Activated naive CD8-positive, alpha-beta T cell (primary cell): ENCODE measurements around the gene DOCK7.
"Not testable (repeated sequence)": the region's sequence is repeated elsewhere in the genome, so short reads cannot be mapped to it uniquely, and the experiment has no call there.

ENCODE experiments used
- H3K27ac Mint-ChIP-seq: one replicate; pipeline ENCODE4 v1.8.0; 2021; ENCODE audit warnings: mixed read lengths
- H3K27me3 Mint-ChIP-seq: one replicate; pipeline ENCODE4 v1.8.0; 2021; ENCODE audit warnings: mixed read lengths
- H3K36me3 Mint-ChIP-seq: one replicate; pipeline ENCODE4 v1.8.0; 2021; ENCODE audit warnings: mixed read lengths
- H3K4me1 Mint-ChIP-seq: one replicate; pipeline ENCODE4 v1.8.0; 2021; ENCODE audit warnings: low read depth, mixed read lengths
- H3K4me3 Mint-ChIP-seq: one replicate; pipeline ENCODE4 v1.8.0; 2021; ENCODE audit warnings: mild to moderate bottlenecking, mixed read lengths
- H3K9me3 Mint-ChIP-seq: one replicate; pipeline ENCODE4 v1.8.0; 2021; ENCODE audit warnings: low read depth, mixed read lengths

The DOCK7 gene

GRCh38 chr1:62599044-62599443, 89.1 kb downstream of the DOCK7 start:
- Mint-ChIP-seq H3K4me3 (no peak overlapping the region), H3K4me1 (no peaks in the 10 kb centered on the region), H3K36me3 (no peaks in the 10 kb centered on the region), H3K27me3 (no peaks in the 10 kb centered on the region), H3K9me3 (no peaks in the 10 kb centered on the region), H3K27ac (no peak overlapping the region)

DNA sequence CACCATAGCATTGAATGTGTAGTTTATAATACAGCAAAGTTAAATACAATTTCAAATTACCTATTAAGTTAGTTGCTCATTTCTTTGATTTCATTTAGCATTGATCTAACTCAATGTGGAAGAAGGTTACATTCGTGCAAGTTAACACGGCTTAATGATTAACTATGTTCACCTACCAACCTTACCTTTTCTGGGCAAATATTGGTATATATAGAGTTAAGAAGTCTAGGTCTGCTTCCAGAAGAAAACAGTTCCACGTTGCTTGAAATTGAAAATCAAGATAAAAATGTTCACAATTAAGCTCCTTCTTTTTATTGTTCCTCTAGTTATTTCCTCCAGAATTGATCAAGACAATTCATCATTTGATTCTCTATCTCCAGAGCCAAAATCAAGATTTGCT, 90.9 kb downstream of the DOCK7 start, which contains the start of gene ANGPTL3:
TSS of gene ANGPTL3 (plus strand) at position 240 of the 400 bp plus-strand sequence. CDS start at position 287, 47 bp downstream.
- Mint-ChIP-seq H3K9me3 (no peaks in the 10 kb centered on the region), H3K27ac (no peak within 1 kb of the TSS), H3K27me3 (no peaks in the 10 kb centered on the region), H3K36me3 (no peaks in the 10 kb centered on the region), H3K4me3 (no peak within 1 kb of the TSS), H3K4me1 (no peaks in the 10 kb centered on the region)

- Mint-ChIP-seq H3K27ac (no peak overlapping the region), H3K27me3 (no peaks in the 10 kb centered on the region), H3K36me3 (peaks cover 3% of the 10 kb centered on the region), H3K4me1 (no peaks in the 10 kb centered on the region), H3K9me3 (no peaks in the 10 kb centered on the region), H3K4me3 (no peak overlapping the region)
These were observed 92.5 kb downstream of the DOCK7 start for GRCh38 chr1:62595647-62596046.

GRCh38 chr1:62593825-62594394, 94.3 kb downstream of the DOCK7 start:
- Mint-ChIP-seq H3K27ac (no peak overlapping the region), H3K27me3 (no peaks in the 10 kb centered on the region), H3K36me3 (peaks cover 8% of the 10 kb centered on the region), H3K9me3 (no peaks in the 10 kb centered on the region), H3K4me3 (no peak overlapping the region), H3K4me1 (no peaks in the 10 kb centered on the region)

DNA sequence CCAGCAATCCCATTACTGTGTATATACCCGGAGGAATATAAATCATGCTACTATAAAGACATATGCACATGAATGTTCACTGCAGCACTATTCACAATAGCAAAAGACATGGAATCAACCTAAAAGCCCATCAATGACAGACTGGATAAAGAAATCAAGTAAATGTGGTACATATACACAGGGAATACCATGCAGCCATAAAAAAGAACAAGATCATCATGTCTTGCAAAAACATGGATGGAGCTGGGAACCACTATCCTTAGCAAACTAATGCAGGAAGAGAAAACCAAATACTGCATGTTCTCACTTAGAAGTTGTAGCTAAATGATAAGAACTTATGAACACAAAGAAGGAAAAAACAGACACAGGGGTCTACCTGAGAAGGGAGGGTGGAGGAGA, 97.2 kb downstream of the DOCK7 start:
- no peaks in the 10 kb centered on the region for H3K4me1 Mint-ChIP-seq
- peaks cover 10% of the 10 kb centered on the region for H3K36me3 Mint-ChIP-seq
- no peaks in the 10 kb centered on the region for H3K9me3 Mint-ChIP-seq
- H3K27ac Mint-ChIP-seq = no peak overlapping the region
- no peak overlapping the region for H3K4me3 Mint-ChIP-seq
- H3K27me3 Mint-ChIP-seq = no peaks in the 10 kb centered on the region

DNA sequence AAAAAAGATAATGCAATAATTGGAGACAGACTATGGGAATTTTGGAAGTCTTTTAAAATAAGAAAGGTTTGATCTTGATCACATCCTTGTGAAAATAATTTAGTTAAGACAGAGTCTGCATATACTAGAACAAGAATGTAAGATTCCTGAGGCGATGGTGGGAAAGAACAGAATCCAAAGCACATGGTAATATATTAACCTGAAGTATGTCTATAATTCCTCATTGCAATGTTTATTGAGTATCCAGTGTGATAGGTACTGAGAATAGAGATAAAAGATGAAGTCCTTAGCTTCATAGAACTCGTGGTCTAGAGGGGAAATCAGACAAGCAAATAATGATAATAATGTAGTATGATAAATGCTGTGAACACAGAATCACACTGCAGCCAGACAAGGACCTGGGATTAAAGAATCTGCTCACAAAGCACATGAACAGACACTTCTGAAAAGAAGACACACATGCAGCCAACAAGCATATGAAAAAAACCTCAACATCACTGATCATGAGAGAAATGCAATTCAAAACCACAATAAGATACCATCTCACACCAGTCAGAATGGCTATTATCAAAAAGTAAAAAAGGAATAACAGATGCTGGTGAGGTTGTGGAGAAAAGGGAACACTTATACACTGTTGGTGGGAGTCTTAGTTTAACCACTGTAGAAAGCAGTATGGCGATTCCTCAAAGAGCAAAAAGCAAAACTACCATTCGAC, 97.8 kb downstream of the DOCK7 start:
- no peak overlapping the region for H3K4me3 Mint-ChIP-seq
- peaks cover 14% of the 10 kb centered on the region for H3K36me3 Mint-ChIP-seq
- no peaks in the 10 kb centered on the region for H3K9me3 Mint-ChIP-seq
- H3K27ac Mint-ChIP-seq = no peak overlapping the region
- no peaks in the 10 kb centered on the region for H3K4me1 Mint-ChIP-seq
- H3K27me3 Mint-ChIP-seq = no peaks in the 10 kb centered on the region

- Mint-ChIP-seq H3K27me3 (no peaks in the 10 kb centered on the region), H3K9me3 (no peaks in the 10 kb centered on the region), H3K36me3 (peaks cover 19% of the 10 kb centered on the region), H3K4me1 (no peaks in the 10 kb centered on the region), H3K27ac (no peak overlapping the region), H3K4me3 (no peak overlapping the region)
These were observed 98.9 kb downstream of the DOCK7 start for GRCh38 chr1:62589321-62589720.

GRCh38 chr1:62588000-62588399, 100.2 kb downstream of the DOCK7 start:
- Mint-ChIP-seq H3K4me1 (no peaks in the 10 kb centered on the region), H3K4me3 (no peak overlapping the region), H3K27me3 (no peaks in the 10 kb centered on the region), H3K27ac (no peak overlapping the region), H3K9me3 (no peaks in the 10 kb centered on the region), H3K36me3 (peaks cover 19% of the 10 kb centered on the region)

GRCh38 chr1:62585469-62586155, 102.6 kb downstream of the DOCK7 start:
- no peaks in the 10 kb centered on the region for H3K27me3 Mint-ChIP-seq
- no peaks in the 10 kb centered on the region for H3K9me3 Mint-ChIP-seq
- H3K4me3 Mint-ChIP-seq = no peak overlapping the region
- peaks cover 20% of the 10 kb centered on the region for H3K36me3 Mint-ChIP-seq
- no peaks in the 10 kb centered on the region for H3K4me1 Mint-ChIP-seq
- no peak overlapping the region for H3K27ac Mint-ChIP-seq

- Mint-ChIP-seq H3K4me1 (no peaks in the 10 kb centered on the region), H3K4me3 (no peak overlapping the region), H3K36me3 (peaks cover 14% of the 10 kb centered on the region), H3K27ac (no peak overlapping the region), H3K9me3 (no peaks in the 10 kb centered on the region), H3K27me3 (no peaks in the 10 kb centered on the region)
These were observed 114.5 kb downstream of the DOCK7 start for GRCh38 chr1:62573675-62574074.

- Mint-ChIP-seq H3K4me3 (no peak overlapping the region), H3K4me1 (no peaks in the 10 kb centered on the region), H3K27me3 (no peaks in the 10 kb centered on the region), H3K9me3 (no peaks in the 10 kb centered on the region), H3K36me3 (peaks cover 17% of the 10 kb centered on the region), H3K27ac (no peak overlapping the region)
These were observed 115.7 kb downstream of the DOCK7 start for GRCh38 chr1:62572476-62572875.

DNA sequence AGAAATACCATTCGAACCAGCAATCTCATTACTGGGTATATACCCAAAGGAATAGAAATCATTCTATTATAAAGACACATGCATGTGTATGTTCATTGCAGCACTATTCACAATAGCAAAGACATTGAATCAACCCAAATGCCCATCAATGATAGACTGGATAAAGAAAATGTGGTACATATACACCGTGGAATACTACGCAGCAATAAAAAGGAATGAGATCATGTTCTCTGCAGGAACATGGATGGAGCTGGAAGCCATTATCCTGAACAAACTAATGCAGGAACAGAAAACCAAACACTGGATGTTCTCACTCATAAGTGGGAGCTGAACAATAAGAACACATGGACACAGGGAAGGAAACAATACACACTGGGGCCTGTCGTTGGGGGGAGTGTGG, 116.7 kb downstream of the DOCK7 start:
- H3K36me3 Mint-ChIP-seq = peaks cover 17% of the 10 kb centered on the region
- H3K4me1 Mint-ChIP-seq, H3K9me3 Mint-ChIP-seq, H3K27ac Mint-ChIP-seq, H3K4me3 Mint-ChIP-seq, H3K27me3 Mint-ChIP-seq: not testable (repeated sequence)

DNA sequence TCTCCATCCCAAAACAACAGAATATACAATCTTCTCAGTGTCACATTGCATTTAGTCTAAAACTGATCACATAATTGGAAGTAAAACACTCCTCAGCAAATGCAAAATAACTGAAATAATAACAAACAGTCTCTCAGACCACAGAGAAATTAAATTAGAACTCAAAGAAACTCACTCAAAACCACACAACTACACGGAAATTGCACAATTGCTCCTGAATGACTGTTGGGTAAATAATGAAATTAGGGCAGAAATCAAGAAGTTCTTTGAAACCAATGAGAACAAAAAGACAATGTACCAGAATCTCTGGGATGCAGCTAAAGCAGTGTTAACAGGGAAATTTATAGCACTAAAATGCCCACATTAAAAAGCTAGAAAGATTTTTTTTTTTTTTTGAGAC, 120.3 kb downstream of the DOCK7 start:
- not testable (repeated sequence) for H3K27me3 Mint-ChIP-seq, H3K27ac Mint-ChIP-seq, H3K9me3 Mint-ChIP-seq, H3K4me3 Mint-ChIP-seq, H3K4me1 Mint-ChIP-seq
- H3K36me3 Mint-ChIP-seq = peaks cover 21% of the 10 kb centered on the region

DNA sequence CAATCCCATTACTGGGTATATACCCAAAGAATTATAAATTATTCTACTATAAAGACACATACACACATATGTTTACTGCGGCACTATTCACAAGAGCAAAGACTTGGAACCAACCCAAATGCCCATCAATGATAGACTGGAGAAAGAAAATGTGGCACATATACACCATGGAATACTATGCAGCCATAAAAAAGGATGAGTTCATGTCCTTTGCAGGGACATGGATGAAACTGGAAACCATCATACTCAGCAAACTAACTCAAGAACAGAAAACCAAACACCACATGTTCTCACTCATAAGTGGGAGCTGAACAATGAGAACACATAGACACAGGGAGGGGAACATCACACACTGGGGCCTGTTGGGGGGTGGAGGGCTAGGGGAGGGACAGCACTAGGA, 121.0 kb downstream of the DOCK7 start:
- H3K27me3 Mint-ChIP-seq, H3K9me3 Mint-ChIP-seq, H3K27ac Mint-ChIP-seq, H3K4me1 Mint-ChIP-seq, H3K4me3 Mint-ChIP-seq: not testable (repeated sequence)
- peaks cover 21% of the 10 kb centered on the region for H3K36me3 Mint-ChIP-seq

- no peaks in the 10 kb centered on the region for H3K27me3 Mint-ChIP-seq
- H3K4me3 Mint-ChIP-seq = no peak overlapping the region
- H3K27ac Mint-ChIP-seq = no peak overlapping the region
- peaks cover 11% of the 10 kb centered on the region for H3K36me3 Mint-ChIP-seq
- no peaks in the 10 kb centered on the region for H3K9me3 Mint-ChIP-seq
- H3K4me1 Mint-ChIP-seq = no peaks in the 10 kb centered on the region
These were observed 126.9 kb downstream of the DOCK7 start for GRCh38 chr1:62561306-62561705.
